Measurements from ENCODE around the gene KCNJ14. TPM values are rescaled to one million over a fixed set of nuclear protein-coding genes. Genes with fewer than 3 reads are reported as not detected.
"Not testable (repeated sequence)": the region's sequence is repeated elsewhere in the genome, so short reads cannot be mapped to it uniquely, and the experiment has no call there.

KCNJ14 gene
- total RNA-seq, 1 donor from 2014 or later: 1.6 TPM

GRCh38 chr19:48484931-48485612, 29.7 kb downstream of the KCNJ14 start:
- H3K27ac Mint-ChIP-seq (ENCODE audit: unreplicated experiment): no peak overlapping the region
- TF ChIP-seq CTCF (IDR thresholded peaks at IDR 0.05): no peak
- peaks cover 36% of the 10 kb centered on the region for H3K4me1 Mint-ChIP-seq (ENCODE audit: unreplicated experiment)
- H3K36me3 Mint-ChIP-seq (ENCODE audit: unreplicated experiment): no peaks in the 10 kb centered on the region
- DNase-seq (ENCODE audit: extremely low spot score, unreplicated experiment): no peak
- no peaks in the 10 kb centered on the region for H3K9me3 Mint-ChIP-seq (ENCODE audit: unreplicated experiment)
- H3K4me3 Mint-ChIP-seq (ENCODE audit: unreplicated experiment): no peak overlapping the region
- no peaks in the 10 kb centered on the region for H3K27me3 Mint-ChIP-seq (ENCODE audit: unreplicated experiment)

GRCh38 chr19:48486706-48487105, 31.3 kb downstream of the KCNJ14 start:
- not testable (repeated sequence) for H3K4me3 Mint-ChIP-seq (ENCODE audit: unreplicated experiment); DNase-seq (ENCODE audit: extremely low spot score, unreplicated experiment); H3K27ac Mint-ChIP-seq (ENCODE audit: unreplicated experiment); H3K27me3 Mint-ChIP-seq (ENCODE audit: unreplicated experiment); H3K9me3 Mint-ChIP-seq (ENCODE audit: unreplicated experiment); H3K36me3 Mint-ChIP-seq (ENCODE audit: unreplicated experiment)
- H3K4me1 Mint-ChIP-seq (ENCODE audit: unreplicated experiment): peaks cover 39% of the 10 kb centered on the region

- H3K36me3 Mint-ChIP-seq (ENCODE audit: unreplicated experiment): no peaks in the 10 kb centered on the region
- H3K4me3 Mint-ChIP-seq (ENCODE audit: unreplicated experiment): no peak overlapping the region
- peaks cover 36% of the 10 kb centered on the region for H3K4me1 Mint-ChIP-seq (ENCODE audit: unreplicated experiment)
- H3K27ac Mint-ChIP-seq (ENCODE audit: unreplicated experiment): peak overlapping the region; percentile 13
- H3K27me3 Mint-ChIP-seq (ENCODE audit: unreplicated experiment): no peaks in the 10 kb centered on the region
- TF ChIP-seq CTCF (IDR thresholded peaks at IDR 0.05): no peak
- no peak for DNase-seq (ENCODE audit: extremely low spot score, unreplicated experiment)
- H3K9me3 Mint-ChIP-seq (ENCODE audit: unreplicated experiment): no peaks in the 10 kb centered on the region
Observed at GRCh38 chr19:48487544-48487943, 32.2 kb downstream of the KCNJ14 start.

GRCh38 chr19:48487948-48488347, 32.6 kb downstream of the KCNJ14 start:
- no peaks in the 10 kb centered on the region for H3K36me3 Mint-ChIP-seq (ENCODE audit: unreplicated experiment)
- no peaks in the 10 kb centered on the region for H3K9me3 Mint-ChIP-seq (ENCODE audit: unreplicated experiment)
- no peak for TF ChIP-seq CTCF (IDR thresholded peaks at IDR 0.05)
- peak overlapping the region; percentile 13 for H3K27ac Mint-ChIP-seq (ENCODE audit: unreplicated experiment)
- no peak overlapping the region for H3K4me3 Mint-ChIP-seq (ENCODE audit: unreplicated experiment)
- no peak for DNase-seq (ENCODE audit: extremely low spot score, unreplicated experiment)
- H3K27me3 Mint-ChIP-seq (ENCODE audit: unreplicated experiment): no peaks in the 10 kb centered on the region
- peaks cover 40% of the 10 kb centered on the region for H3K4me1 Mint-ChIP-seq (ENCODE audit: unreplicated experiment)

GRCh38 chr19:48488478-48488877, 33.1 kb downstream of the KCNJ14 start:
- peaks cover 40% of the 10 kb centered on the region for H3K4me1 Mint-ChIP-seq (ENCODE audit: unreplicated experiment)
- DNase-seq (ENCODE audit: extremely low spot score, unreplicated experiment); H3K27me3 Mint-ChIP-seq (ENCODE audit: unreplicated experiment); H3K4me3 Mint-ChIP-seq (ENCODE audit: unreplicated experiment); H3K36me3 Mint-ChIP-seq (ENCODE audit: unreplicated experiment); H3K27ac Mint-ChIP-seq (ENCODE audit: unreplicated experiment); H3K9me3 Mint-ChIP-seq (ENCODE audit: unreplicated experiment): not testable (repeated sequence)

GRCh38 chr19:48489608-48490216, 34.3 kb downstream of the KCNJ14 start:
- peak; percentile 93 for DNase-seq (ENCODE audit: extremely low spot score, unreplicated experiment)
- Mint-ChIP-seq H3K27ac (ENCODE audit: unreplicated experiment) (no peak overlapping the region), H3K36me3 (ENCODE audit: unreplicated experiment) (no peaks in the 10 kb centered on the region), H3K4me1 (ENCODE audit: unreplicated experiment) (peaks cover 44% of the 10 kb centered on the region), H3K9me3 (ENCODE audit: unreplicated experiment) (no peaks in the 10 kb centered on the region), H3K4me3 (ENCODE audit: unreplicated experiment) (no peak overlapping the region), H3K27me3 (ENCODE audit: unreplicated experiment) (no peaks in the 10 kb centered on the region)
- peak; percentile 96 for TF ChIP-seq CTCF (IDR thresholded peaks at IDR 0.05)
